Kasumi-1 (cell line): ENCODE data around the gene LEFTY2.
"Not testable (repeated sequence)": the region's sequence is repeated elsewhere in the genome, so short reads cannot be mapped to it uniquely, and the experiment has no call there.

Experiments used
- DNase-seq, 2 experiments: peaks; one replicate each; lab custom pipeline; 2025; lab: John Stamatoyannopoulos, UW

The LEFTY2 gene

DNA sequence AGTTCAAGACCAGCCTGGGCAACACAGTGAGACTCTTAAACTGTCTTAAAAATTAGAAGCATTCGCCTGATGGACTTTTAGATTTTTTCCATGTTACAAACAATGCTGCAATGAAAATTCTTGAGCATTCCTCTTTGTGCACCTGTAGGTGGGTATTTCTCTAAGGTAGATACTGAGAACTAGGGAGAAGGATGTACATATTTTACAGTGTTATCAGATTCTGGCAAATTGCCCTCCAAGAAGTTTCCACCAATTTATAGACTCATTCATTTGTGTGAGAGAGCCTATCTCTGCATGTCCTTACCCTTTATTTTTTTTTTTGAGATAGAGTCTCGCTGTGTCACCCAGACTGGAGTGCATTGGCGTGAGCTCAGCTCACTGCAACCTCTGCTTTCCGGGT is 12.3 kb upstream of the LEFTY2 start:
- no peak for DNase-seq

DNA sequence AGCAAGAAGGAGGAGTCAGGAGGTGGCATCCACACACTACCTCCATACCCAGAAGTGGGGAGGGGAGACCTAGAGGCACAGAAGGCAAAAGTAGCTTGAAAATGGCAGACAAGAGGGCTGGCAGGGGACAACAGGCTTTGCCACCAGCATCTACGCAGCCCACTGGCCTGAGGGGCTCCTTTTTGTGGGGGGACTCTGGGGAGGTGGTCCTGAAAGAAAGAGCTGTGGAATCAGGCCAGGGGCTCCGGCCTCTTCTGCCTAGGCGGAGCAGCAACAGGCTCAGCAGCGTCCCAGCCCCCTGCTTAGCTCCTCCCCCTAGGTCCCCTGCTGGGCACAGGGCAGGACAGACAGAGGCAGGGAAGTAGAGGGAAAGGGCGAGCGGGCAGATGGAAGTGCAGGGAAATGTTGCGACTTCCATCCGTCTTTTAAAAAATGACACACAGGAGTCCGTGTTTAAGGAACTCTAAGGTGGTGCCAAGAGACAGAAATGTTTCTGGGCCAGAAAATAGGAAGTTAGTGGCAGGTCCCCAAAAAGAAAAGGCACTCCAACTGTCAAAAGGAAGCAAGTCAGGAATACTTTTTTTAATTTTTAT is 10.0 kb upstream of the LEFTY2 start:
- DNase-seq: peak; percentile 59 to 67

DNA sequence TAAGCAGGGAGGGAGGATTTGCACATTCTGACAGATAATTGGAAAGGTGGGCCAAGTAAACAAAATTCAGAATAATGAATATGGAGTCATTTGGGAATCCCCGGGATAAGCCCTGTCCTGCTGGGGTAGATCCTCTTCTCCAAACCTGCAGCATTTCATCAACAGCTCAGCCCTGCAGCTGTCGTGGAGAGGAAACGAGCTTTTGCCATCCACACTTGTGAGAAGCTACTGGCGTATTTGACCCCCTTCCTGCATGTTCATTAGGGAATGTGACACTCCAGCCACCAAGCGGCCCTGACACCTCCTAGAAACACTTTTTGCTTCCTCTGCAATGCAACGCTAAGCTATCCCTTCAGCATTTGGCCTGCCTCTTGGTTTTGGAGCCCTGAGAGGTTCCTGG is 8.0 kb upstream of the LEFTY2 start:
- no peak for DNase-seq

DNA sequence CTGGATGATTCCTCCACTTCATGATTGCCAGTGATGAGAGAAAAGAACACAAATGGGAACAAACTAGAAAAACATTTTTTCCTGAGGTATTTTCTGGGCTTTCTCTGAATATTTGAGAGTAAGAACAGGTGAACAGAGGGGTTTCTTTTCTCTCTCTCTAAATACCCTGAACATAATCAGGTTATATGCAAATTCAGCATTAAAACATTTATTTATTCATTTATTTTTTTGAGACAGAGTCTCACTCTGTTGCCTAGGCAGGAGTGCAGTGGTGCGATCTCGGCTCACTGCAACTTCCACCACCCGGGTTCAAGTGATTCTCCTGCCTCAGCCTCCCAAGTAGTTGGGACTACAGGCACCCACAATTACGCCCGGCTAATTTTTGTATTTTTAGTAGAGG is 5.8 kb upstream of the LEFTY2 start:
- no peak for DNase-seq

DNA sequence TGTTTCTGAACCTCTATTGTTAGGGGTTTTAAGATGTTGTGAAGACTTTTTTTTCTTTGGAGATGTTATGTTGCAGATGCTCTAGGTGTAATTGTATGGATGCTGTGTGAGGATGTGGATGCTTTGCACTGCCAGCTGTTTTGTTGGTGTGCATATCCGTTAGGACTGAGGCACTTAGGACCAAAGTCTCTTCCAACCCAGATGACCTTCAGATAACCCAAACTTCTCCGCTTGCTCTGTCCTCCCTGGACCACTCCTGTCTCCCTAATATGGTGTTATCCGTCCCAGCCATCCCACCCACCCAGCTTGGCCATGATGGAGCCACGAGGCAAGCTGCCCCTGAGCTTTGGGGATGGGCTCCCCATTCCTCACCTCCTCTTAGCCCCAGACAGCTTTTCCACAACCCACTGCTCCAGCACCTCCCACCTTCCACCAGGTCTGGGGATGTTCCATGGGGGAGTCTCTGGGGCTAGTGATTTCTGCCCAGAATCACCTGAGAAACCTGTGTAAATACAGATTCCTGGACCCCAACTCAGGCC is 5.1 kb upstream of the LEFTY2 start:
- DNase-seq: no peak

DNA sequence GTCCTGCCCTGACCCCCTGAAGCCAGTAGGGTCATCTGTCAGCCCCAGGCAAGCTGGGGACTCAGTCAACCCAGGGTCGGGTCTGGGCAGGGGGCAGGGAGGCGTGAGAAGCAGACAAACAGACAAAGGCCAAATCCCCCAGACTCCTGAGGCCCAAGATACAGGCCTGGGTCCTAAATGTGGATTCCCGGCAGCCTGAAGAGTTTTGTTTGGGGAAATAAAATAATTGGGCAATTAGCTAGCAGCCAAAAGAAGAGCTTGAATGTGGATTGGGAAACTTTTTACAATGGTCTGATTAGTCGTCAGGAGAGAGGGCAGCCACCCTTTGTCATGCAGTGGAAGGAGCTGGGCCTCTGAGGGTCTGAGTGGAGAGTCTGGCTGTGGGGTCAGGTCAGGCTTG is 4.5 kb upstream of the LEFTY2 start:
- no peak for DNase-seq

DNA sequence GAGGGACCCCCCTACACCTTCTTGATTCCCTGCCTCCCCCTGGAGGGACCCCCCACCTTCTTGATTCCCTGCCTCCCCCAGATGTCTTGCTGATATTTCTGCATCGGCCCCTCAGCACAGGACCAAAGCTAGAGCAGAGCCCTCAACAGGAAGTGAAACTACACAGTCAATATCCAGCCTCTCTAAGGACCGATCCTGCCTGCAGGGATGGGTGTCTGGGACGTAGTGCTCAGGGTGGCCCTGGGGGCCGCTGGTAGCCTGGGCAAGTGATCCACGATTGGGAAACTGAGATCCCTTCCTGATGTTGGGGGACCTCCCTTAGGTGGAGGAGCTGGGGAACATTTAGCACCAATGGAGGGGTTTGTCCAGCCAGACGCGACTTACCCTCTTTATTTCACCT is 3.9 kb upstream of the LEFTY2 start:
- no peak for DNase-seq

DNA sequence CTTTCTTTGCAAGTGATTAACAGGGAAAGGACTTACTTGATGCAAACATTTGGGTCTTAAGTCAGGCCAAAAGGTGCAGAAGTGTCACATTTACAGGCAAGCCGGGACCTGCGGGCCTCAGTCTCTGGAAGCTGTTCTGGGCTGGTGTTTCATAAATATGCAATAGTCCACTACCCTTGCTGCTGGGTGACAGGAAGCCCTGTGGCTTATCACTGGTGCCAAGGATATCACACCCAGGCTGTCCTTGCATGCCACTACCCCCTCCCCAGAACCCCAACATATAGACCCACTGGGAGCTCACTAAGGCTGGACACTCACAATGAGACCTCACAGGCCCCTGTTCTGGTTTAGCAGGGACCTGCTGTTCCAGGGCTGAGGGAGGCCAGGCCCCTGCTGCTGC is 3.4 kb upstream of the LEFTY2 start:
- DNase-seq: no peak

DNA sequence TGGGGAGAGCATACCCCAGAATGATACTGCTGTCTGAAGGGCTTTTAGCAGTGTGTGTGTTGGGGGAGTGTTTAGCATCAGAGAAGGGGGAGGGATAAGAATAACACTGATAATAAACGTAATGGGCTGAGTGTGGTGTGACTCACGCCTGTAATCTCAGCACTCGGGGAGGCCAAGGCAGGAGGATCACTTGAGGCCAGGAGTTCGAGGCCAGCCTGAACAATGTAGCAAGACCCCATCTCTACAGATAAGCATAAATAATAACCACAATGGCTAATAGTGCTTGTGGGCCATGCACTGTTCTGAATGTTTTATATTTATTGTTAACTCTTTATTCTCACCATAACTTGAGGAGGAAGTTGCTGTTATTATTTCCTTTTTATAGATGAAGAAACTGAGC is 2.6 kb upstream of the LEFTY2 start:
- no peak for DNase-seq

DNA sequence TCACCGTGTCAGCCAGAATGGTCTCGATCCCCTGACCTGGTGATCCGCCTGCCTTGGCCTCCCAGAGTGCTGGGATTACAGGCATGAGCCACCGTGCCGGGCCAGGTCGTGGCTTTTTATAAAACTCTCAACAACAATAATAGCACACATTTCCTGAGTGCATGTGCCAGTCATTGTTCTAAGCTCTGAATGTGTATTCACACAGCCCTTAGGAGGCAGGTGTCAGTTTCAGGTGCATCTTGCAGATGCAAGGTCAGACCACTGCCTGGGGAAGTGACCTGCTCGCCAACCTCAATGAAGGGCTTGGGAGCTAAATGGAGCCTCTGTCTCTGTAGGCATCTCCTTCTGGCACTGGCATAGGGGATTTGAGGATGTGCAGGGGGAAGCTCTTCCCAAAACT is 1.6 kb upstream of the LEFTY2 start:
- DNase-seq: no peak

DNA sequence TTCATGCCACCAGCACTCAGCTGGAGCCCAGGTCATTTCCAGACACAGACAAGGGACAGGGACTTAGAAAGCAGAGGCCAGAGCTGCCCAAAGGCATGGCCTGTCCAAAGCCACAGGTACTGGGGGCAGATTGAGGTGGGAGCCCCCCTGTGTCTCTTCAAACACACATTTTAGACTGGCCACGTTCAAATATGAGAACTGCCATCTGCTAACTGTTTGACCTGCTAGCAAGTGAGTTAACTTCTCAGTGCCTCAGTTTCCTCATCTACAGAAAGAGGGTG is 862 bp upstream of the LEFTY2 start:
- no peak for DNase-seq

DNA sequence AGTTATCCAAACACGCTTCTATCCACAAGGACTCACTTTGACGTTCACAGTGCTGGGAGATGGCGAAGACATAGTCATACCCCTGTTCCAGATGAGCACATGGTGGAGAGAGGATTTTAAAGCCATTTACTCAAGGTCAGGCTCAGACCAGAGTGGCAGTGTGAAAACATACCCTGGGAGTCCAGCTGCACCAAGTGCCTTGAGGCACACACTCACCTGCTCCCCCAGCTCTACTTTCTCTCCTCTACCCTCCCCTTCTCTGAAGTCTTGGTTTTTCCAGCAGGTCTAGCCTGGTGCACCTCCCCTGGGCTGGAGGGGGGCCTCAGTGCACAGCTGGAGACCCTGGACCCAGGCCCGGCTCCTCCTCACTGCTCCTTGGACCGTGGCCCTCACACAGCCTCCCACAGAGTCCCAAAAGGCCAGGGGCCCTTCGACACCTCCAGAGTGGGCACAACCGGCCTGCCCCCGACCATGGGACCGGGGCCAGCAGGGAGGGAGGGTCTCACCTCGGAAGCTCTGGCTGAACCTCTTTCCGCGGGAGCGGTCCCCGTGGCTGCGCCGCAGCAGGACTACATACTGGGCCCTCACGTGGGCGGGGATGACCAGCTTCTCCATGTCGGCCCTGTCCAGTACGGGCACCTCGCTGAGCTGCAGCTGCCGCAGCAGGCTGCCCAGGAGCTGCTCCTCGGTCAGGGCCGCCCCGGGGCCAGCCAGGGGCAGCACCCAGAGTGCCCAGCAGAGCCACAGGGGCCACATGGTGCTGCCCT is 452 bp downstream of the LEFTY2 start:
- DNase-seq: no peak

DNA sequence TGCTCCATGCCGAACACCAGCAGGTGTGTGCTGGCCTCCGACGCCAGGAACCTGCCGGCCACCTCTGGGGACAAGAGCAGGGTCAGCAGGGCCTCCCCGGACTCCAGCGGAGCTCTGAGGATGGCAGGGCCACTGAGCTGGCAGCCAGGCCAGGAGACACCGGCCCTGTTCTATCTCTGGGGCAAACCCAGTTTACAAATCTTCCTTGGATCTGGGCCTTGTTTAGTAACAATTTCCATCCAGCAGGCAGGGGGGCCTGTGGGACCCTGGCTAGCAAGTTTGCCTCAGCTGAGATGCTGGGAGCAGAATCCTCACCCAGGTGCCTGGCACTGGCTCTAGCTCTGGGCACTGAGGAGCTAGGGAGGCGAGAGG is 1.1 kb downstream of the LEFTY2 start:
- DNase-seq: not testable (repeated sequence)

DNA sequence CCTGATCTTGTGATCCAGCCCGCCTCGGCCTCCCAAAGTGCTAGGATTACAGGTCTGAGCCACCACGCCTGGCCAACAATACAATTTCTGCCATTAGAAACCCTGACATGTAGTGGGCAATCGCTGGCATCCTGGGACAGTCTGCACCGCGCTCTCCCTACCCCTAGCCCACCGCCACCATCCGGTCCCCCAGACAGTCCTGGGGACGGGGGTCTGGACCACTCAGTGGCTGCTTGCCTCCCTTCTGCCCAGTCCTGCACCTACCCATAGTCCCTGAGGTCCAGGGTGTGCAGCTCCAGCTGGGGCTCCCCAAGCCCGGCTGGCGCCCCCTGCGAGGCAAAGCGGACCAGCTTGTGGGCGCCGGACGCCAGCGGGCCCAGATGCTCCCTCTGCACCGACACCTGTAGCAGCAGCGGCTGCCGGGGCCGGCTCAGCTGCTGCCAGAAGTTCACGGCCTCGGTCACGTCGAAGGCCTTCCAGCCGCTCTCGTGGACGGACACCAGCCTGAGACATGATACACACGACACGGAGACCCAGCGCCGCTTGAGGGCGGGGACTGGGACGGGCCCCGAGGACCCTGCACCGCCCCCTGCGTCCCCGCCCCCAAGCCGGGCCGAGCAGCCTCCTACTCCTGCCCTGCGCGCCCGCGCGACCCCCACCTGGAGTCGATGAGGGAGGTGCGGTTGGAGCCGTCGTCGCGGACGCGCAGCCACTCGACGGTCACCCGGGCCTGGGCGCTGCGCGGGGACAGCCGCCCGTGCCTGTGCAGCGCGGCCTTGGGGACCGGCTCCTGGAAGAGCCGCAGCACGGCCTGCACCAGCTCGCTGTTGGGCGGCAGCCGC is 1.7 kb downstream of the LEFTY2 start:
- not testable (repeated sequence) for DNase-seq

DNA sequence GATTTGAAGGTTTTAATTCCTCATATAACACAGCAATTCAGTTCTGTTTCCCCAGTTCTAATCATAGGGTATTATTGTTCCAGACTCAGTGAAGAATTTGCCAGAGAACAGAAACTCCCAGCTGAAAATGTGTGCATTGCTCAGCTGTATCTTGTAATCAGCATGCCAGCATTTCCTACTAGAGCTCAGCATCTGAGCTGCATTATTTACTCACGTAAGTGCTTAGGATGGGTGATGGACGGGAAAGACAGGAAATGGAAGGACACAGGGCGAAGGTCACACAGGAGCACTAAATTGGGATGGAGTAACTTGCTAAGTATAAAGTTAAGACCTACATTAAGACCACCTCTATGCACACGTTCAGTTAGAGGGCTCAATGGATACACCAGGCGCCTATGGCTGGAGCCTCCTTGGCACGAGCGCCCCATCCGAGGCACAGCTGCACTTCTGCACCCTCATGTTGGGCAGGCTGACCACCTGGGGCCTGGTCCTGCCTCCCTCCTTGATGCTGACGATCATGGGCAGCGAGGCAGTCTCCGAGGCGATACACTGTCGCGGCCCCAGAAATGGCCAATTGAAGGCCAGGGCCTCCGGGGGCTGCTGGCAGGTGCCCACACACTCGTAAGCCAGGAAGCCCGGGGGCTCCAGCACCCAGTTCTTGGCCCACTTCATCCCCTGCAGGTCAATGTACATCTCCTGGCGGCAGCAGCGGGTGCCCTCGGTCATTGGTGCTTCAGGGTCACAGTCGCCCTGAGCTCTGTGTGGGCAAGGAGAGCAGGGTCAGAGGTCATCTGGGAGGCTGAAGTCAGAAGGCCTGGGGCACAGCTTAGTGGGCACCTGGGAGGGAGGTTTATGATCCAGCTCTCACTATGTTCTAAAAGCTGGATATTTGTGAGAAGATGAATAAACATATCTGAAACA is 3.7 kb downstream of the LEFTY2 start:
- DNase-seq: no peak

DNA sequence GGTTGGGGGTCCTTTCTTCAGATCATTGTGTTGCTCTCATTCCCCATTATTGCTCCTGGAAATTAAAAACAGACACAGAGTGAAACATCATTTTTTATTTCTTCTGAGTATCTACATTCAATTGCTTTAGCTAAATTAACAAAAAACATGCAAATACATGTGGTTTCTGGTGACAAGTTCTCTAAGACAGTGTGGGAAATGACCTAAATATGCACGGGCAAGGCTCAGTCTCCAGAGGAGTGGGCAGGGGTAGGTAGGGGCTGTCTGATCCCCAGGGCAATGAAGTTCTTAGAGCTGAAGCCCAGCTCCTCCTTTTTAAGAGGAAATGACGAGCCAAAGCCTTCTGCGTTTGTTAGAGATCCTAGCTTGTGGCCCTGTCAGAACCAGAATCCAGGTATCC is 4.5 kb downstream of the LEFTY2 start:
- no peak for DNase-seq

DNA sequence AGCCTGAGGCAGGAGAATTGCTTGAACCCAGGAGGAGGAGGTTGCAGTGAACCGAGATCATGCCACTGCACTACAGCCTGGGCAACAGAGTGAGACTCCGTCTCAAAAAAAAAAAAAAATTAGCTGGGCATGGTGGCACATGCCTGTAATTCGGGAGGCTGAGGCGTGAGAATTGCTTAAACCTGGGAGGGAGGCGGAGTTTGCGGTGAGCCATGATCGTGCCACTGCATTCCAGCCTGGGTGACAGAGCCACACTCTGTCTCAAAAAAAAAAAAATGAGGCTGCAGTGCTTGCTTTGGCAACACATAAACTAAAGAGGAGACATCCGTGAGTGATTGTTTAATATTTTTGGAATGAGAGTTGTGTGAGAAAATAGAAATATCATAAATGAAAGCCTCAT is 4.9 kb downstream of the LEFTY2 start:
- not testable (repeated sequence) for DNase-seq

DNA sequence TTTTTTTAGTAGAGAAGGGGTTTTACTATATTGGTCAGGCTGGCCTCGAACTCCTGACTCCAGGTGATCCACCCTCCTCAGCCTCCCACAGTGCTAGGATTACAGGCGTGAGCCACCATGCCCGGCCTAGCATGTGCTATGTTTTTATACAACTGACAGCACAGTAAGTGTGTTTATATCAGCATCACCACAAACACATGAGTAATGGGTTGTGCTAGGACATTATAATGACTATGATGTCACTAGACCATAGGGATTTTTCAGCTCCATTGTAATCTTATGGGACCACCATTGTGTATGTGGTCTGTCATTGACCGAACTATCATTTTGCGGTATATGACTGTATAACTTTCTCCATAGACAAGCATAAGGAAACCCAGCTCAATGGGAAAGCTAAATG is 6.3 kb downstream of the LEFTY2 start:
- DNase-seq: no peak

DNA sequence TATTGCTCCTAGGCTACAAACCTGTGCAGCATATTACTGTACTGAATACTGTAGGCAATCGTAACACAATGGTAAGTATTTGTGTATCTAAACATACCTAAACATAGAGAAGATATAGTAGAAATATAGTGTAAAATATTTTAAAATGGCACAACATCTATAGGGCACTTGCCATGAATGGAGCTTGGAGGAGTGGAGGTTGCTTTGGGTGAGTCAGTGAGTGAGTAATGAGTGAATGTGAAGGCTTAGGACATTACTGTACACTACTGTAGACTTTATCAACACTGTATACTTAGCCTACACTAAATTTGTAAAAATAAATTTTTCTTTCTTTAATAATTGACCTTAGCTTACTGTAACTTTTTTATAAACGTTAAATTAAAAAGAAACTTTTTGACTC is 7.9 kb downstream of the LEFTY2 start:
- no peak for DNase-seq

DNA sequence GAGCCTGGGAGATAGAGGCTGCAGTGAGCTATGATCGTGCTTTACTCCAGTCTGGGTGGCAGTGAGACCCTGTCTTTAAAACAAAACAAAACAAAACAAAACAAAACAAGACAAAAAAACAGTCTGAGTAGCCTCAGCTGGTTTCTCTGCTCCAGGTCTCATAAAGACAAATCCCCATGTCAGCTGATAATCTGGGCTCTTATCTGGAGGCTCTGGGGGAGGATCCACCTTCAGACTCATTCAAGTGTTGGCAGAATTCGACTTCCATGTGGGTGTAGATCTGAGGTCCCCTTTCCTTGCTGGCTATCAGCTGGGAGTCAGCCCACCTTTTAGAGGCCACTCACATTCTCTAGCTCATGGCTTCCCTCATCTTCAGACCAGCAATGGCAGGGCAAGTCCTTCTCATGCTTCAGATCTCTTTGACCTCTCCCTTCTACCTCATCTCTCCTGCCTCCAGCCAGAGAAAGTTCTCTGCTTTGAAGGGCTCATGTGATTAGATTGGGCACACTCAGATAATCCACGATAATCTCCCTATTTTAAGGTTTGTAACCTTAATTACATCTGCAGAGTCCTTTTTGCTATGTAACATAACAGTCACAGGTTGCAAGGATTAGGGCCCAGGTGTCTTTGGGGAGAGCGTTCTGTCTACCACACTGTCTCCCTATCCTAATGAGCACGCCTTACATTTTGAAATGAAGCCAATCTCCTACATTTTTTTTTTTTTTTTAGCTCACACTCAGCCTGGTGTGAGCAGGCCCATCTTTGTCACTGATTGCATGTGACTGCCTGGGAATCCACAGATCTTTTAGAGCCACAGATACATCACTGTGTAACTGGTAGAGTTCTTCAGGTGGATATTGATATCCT is 9.5 kb downstream of the LEFTY2 start:
- DNase-seq: no peak

DNA sequence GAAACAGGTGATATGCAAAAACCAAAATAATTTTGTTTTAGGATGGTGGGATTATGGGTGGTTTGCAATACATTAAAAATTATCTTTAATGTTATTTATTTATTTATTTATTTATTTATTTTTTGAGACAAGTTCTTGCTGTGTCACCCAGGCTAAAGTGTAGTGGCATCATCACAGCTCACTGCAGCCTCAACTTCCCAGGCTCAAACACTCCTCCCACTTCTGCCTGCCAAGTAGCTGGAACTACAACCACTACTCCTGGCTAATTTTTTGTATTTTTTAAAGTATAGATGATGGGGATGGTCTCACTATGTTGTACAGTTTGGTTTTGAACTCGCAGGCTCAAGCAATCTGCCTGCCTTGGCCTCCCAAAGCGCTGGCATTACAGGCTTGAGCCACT is 10.5 kb downstream of the LEFTY2 start:
- DNase-seq: no peak
